Dedifferentiated amniotic fluid mesenchymal stem cell (primary cell): Measurements from ENCODE around the gene FBN1.
A peak's percentile ranks its signal among the peaks of the same experiment; 100 is the strongest.

ENCODE experiments used
- DNase-seq: peaks from one replicate; pipeline ENCODE4 v3.0.0-alpha.2; 2016; ENCODE audit errors: extremely low spot score

FBN1 gene

GRCh38 chr15:48652510-48653076 is 7.1 kb upstream of the FBN1 start:
- DNase-seq = no peak

DNA sequence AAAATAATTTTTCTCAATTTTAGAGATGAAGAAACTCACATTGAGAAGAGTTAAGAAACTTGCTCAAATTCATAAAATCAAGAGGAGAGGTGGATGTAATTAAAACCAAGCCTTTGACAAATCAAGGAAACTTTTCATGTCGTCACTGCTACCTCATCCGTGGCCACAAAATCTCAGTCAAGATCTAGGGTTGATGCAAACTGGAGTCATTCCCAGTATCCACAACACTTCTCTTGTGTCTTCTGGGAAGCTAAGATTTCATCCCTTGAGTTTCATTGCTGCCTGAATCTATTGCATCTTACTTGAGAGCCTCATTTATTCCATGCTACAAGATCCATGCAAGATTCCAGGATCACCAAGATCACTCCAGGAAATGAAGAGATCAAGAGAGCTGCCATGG is 5.4 kb upstream of the FBN1 start:
- no peak for DNase-seq

DNA sequence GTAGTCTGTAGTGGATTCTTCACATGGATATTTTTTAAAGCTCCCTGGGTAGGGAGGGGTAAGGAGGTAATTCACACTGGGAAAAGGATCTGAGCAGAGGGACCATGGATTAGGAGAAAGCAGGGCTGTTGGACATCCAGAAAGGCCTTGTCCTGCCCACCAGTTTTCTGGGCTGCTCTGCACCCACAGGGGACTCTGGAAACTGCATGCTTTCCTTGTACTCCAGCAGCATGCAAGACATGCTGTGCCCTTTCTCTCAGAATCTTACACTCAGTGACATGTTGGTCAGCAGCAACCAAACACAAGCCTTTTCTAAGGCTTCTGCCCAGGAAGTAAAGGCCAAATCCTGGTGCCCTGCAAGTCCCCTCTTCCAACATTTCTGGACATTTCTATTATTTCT is 2.5 kb upstream of the FBN1 start:
- peak; percentile 61 for DNase-seq

- no peak for DNase-seq
Observed at GRCh38 chr15:48646331-48646730, 822 bp upstream of the FBN1 start.

DNA sequence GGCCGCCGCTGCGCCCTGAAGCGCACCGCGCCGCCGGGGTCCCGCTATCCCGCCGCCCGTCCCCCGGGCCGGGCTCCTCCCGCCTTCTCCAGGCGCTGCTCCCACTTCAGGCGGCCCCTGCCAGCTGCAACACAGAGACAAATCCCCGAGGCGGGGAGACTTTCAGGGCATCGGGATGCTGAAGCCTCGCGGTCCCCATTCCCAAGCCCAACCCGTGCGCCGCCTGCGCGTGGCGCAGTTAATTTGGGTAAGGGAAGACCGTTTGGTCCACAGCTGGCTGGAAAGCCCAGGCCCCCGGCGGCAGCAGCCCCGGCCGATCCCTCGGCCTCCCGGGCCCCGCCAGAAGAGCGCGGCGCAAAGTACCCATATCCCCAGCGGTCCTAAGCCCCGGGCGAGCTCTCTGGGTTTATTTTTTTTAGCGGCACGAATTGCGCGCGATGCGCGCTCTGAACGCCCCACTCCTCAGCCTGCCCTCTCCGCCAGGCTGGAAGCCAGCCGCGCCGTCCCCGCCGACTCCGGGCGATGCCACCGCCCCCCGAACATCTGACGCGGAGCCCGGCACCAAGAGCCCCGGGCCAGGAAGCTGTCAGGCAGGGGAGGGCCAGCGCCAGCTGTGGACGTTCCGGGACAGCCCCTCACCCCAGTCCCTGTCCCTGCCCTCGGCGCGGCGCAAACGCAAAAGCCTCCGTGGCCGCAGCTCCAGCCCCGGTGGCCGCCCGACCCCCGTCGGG is 517 bp downstream of the FBN1 start:
- DNase-seq = peak; percentile 34

- DNase-seq = no peak
Observed at GRCh38 chr15:48644467-48644826, 1.1 kb downstream of the FBN1 start.

DNA sequence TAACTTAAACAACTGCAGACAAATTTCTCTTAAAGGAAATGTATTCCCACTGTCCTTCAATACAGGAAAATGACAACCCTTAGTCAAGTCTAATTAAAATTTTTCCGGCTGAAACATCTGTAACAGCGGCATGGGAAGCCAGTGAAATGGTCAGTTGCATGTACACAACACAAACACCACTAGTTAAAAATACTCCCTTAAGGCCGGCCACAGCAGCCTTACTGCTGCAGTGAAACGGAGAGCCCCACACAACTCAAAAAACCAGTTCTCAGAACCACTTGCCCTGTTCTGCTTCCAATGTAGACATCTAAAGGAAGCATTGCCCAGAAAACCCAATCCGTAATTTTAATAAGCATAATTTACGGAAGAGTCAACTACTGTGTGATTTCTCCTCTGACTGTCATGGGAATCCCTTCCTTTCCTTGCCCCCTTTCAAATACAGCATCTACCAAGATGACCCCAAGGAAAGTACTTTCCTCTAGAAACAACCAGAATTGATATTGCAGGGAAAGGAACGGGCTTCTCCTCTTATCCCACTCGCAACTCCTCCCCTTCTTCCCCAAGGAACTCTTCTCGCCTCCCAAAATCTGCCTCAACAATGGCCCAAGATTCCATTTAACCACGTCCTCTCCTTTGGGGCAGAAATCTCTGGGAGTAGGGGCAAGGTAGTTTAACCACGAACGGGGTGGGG is 1.6 kb downstream of the FBN1 start:
- DNase-seq = no peak

GRCh38 chr15:48643206-48643605 is 2.3 kb downstream of the FBN1 start:
- no peak for DNase-seq

- DNase-seq = no peak
Observed at GRCh38 chr15:48642795-48643194, 2.7 kb downstream of the FBN1 start.

- DNase-seq = no peak
Observed at GRCh38 chr15:48641416-48641815, 4.1 kb downstream of the FBN1 start.

- no peak for DNase-seq
Observed at GRCh38 chr15:48638963-48639362, 6.5 kb downstream of the FBN1 start.

GRCh38 chr15:48637639-48638038 is 7.9 kb downstream of the FBN1 start:
- DNase-seq = no peak

GRCh38 chr15:48636511-48636910 is 9.0 kb downstream of the FBN1 start:
- DNase-seq = no peak

DNA sequence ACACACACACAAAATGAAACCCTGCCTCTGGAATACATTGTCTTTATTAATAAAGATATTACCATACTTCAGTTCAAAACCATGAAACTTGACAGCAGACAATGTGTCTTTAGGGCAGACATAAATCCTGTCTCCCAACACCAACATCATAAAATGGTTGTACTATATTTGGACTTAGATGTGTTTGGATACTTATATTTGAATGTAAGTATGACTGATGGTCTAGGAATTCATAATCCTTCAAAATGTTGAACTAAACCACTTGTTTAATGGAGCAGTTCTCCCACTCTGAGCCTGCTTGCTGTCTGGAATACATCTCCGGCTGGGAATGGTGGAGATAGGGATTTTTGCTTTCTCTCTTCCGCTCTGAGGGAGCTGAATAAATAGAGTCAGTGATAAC is 10.6 kb downstream of the FBN1 start:
- DNase-seq = no peak

DNA sequence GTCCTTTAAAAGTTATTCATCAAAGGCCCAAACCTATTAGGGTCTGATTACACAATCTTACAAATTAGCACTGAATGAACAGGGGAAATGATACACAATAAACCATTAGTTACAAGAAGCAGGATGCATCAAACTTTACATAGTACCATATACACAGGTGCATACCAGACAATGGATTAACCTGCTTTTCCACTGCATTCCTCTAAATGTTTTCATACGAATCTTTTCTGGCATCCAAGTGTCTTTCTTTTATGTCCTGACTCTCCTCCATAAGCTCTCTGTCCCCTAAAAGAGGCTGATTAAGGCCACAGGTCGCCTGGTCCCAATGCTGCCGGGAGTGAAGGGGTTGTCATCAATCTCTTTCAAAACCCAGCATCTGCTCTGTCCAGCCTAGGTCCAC is 11.4 kb downstream of the FBN1 start:
- DNase-seq = no peak

- DNase-seq = no peak
Observed at GRCh38 chr15:48632651-48633050, 12.9 kb downstream of the FBN1 start.

DNA sequence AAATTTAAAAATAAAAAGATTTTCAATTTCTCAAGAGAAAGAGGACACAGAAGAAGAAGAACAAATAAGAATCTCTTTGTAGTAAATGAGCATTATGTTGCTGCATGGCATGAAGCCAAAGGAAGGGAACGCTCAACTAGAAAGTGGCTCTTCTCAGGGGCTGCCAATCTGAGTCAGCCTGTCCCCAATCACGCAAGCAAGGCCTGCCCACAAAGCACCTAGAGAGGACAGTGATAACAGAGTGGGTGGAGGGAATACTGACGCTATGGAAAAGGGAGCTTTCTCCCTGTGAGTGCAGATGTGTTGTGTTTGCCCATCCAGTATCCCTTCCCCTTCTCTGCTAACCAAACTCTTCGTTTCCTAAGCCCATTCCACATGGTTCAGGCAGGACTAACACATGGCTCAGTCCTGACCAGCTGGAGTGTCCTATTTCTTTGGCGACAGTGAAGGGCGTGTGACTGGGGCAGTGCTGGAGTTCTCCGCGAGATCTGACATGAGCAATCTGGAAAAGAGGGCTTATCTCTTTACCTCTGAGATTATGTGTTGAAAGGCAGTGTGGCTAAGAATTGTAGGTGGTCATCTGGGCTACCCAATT is 14.2 kb downstream of the FBN1 start:
- DNase-seq = no peak

DNA sequence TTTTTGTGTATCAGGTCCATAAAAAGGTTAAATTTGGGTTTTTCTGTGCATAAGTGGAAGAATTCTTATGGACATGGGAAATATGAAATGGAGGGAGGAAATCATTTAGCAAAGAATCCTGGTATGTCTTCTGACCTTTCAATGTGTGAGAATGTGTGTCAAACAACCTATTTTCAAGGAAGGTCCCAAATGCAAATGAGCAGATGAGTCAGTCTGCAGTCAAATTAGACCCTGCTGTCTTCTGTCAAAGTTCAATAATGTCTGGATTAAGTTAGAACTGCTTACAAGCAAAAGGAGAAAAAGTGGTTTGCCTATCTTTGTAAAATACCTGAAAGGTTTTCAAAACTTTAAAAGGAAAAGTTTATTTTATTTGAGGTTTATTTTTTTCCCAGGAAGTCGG is 15.3 kb downstream of the FBN1 start:
- DNase-seq = no peak

- no peak for DNase-seq
Observed at GRCh38 chr15:48628832-48629231, 16.7 kb downstream of the FBN1 start.

- peak; percentile 36 for DNase-seq
Observed at GRCh38 chr15:48627260-48627940, 18.1 kb downstream of the FBN1 start.

DNA sequence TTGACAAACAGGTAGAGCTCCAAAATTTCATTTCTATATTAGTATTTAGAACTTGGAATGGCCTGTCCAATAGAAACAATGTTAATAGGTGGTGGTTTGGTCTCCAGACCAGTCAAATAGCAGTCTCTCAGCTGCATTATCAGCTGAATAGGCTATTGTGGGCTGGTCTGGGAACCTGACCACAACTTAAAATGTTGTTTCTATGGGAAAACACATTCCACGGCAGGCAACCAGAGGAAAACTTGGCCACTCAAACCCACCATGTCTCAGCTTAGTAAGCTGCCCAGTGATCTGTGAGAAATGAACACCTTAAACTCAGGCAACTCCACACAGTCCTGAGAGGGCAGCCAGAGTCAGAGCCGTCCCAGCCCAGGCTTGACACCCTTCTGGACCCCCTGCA is 20.4 kb downstream of the FBN1 start:
- DNase-seq = no peak

- DNase-seq = no peak
Observed at GRCh38 chr15:48624700-48625099, 20.8 kb downstream of the FBN1 start.
